ENCODE results near the gene MLANA. TPM values are rescaled to one million over a fixed set of nuclear protein-coding genes. Genes with fewer than 3 reads are reported as not detected.

The MLANA gene
- total RNA-seq, 4 donors from 2014 or later, result 20.0 to 47.4 (median 37.6) TPM

- H3K27me3 ChIP-seq, result no peaks in the 10 kb centered on the region
- WGBS, result 90% methylated on average over 6 of the region's 6 CpGs
- TF ChIP-seq EP300 (IDR thresholded peaks at IDR 0.05) (no peak), POLR2AphosphoS5 (IDR thresholded peaks at IDR 0.05) (no peak), POLR2A (IDR thresholded peaks at IDR 0.05) (no peak)
- TF ChIP-seq, protein P1, sequence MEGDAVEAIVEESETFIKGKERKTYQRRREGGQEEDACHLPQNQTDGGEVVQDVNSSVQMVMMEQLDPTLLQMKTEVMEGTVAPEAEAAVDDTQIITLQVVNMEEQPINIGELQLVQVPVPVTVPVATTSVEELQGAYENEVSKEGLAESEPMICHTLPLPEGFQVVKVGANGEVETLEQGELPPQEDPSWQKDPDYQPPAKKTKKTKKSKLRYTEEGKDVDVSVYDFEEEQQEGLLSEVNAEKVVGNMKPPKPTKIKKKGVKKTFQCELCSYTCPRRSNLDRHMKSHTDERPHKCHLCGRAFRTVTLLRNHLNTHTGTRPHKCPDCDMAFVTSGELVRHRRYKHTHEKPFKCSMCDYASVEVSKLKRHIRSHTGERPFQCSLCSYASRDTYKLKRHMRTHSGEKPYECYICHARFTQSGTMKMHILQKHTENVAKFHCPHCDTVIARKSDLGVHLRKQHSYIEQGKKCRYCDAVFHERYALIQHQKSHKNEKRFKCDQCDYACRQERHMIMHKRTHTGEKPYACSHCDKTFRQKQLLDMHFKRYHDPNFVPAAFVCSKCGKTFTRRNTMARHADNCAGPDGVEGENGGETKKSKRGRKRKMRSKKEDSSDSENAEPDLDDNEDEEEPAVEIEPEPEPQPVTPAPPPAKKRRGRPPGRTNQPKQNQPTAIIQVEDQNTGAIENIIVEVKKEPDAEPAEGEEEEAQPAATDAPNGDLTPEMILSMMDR (IDR thresholded peaks at IDR 0.05), result no peak
- H3K4me1 ChIP-seq, result no peaks in the 10 kb centered on the region
- no peak for DNase-seq (ENCODE audit: low spot score in 2 of 2)
- H3K36me3 ChIP-seq, result peaks cover 15% of the 10 kb centered on the region
- no peak overlapping the region for H3K4me3 ChIP-seq
- no peaks in the 10 kb centered on the region for H3K9me3 ChIP-seq
- H3K27ac ChIP-seq, result no peak overlapping the region
Measured at GRCh38 chr9:5894237-5894959, 3.7 kb downstream of the MLANA start.

GRCh38 chr9:5895782-5896181 is 5.1 kb downstream of the MLANA start:
- Histone ChIP-seq H3K27me3 (no peaks in the 10 kb centered on the region), H3K27ac (no peak overlapping the region), H3K4me3 (no peak overlapping the region), H3K36me3 (peaks cover 15% of the 10 kb centered on the region), H3K4me1 (no peaks in the 10 kb centered on the region), H3K9me3 (no peaks in the 10 kb centered on the region)
- DNase-seq (ENCODE audit: low spot score in 2 of 2), result no peak
- WGBS, result 89% methylated on average over 6 of the region's 6 CpGs
- TF ChIP-seq POLR2AphosphoS5 (IDR thresholded peaks at IDR 0.05) (no peak), POLR2A (IDR thresholded peaks at IDR 0.05) (no peak), EP300 (IDR thresholded peaks at IDR 0.05) (no peak)
- TF ChIP-seq, protein P1 (IDR thresholded peaks at IDR 0.05), result no peak

DNA sequence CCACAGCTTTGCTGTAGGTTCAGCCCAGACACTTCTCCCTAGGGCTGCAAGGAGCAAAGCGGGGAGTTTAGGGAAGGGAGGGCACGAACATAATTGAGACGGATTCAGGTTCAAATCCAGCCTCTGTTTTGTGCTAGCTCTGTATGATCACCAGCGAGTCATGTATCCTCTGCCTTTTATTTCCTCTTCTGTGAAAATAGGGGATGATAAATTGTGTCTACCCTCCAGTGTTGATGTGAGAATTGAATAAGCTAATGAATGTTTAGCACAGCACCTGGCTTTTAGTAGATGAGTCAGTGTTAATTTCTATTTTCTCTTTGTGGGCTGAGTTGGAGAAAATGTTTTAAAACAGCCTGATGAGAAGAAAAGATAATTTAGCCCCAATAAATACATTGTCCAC is 6.2 kb downstream of the MLANA start:
- Histone ChIP-seq H3K36me3 (peaks cover 21% of the 10 kb centered on the region), H3K27me3 (no peaks in the 10 kb centered on the region), H3K4me3 (no peak overlapping the region), H3K27ac (no peak overlapping the region), H3K4me1 (no peaks in the 10 kb centered on the region), H3K9me3 (no peaks in the 10 kb centered on the region)
- DNase-seq (ENCODE audit: low spot score in 2 of 2), result no peak
- WGBS, result 98% methylated on average over 4 of the region's 4 CpGs
- TF ChIP-seq POLR2A (IDR thresholded peaks at IDR 0.05) (no peak), EP300 (IDR thresholded peaks at IDR 0.05) (no peak), POLR2AphosphoS5 (IDR thresholded peaks at IDR 0.05) (no peak)
- TF ChIP-seq, protein P1 (IDR thresholded peaks at IDR 0.05), result no peak

- H3K27me3 ChIP-seq, result no peaks in the 10 kb centered on the region
- DNase-seq (ENCODE audit: low spot score in 2 of 2), result no peak
- H3K27ac ChIP-seq, result no peak overlapping the region
- H3K4me3 ChIP-seq, result no peak overlapping the region
- no peaks in the 10 kb centered on the region for H3K4me1 ChIP-seq
- TF ChIP-seq POLR2AphosphoS5 (IDR thresholded peaks at IDR 0.05), result no peak
- WGBS, result 92% methylated on average over 5 of the region's 5 CpGs
- H3K9me3 ChIP-seq, result no peaks in the 10 kb centered on the region
- H3K36me3 ChIP-seq, result peaks cover 21% of the 10 kb centered on the region
Measured at GRCh38 chr9:5897851-5898250, 7.2 kb downstream of the MLANA start.

GRCh38 chr9:5899292-5899691 is 8.6 kb downstream of the MLANA start:
- no peaks in the 10 kb centered on the region for H3K27me3 ChIP-seq
- DNase-seq (ENCODE audit: low spot score in 2 of 2), result no peak
- TF ChIP-seq, protein P1 (IDR thresholded peaks at IDR 0.05), result no peak
- H3K9me3 ChIP-seq, result no peaks in the 10 kb centered on the region
- peaks cover 24% of the 10 kb centered on the region for H3K36me3 ChIP-seq
- H3K27ac ChIP-seq, result no peak overlapping the region
- 75% methylated on average over 2 of the region's 2 CpGs for WGBS
- no peaks in the 10 kb centered on the region for H3K4me1 ChIP-seq
- H3K4me3 ChIP-seq, result no peak overlapping the region

DNA sequence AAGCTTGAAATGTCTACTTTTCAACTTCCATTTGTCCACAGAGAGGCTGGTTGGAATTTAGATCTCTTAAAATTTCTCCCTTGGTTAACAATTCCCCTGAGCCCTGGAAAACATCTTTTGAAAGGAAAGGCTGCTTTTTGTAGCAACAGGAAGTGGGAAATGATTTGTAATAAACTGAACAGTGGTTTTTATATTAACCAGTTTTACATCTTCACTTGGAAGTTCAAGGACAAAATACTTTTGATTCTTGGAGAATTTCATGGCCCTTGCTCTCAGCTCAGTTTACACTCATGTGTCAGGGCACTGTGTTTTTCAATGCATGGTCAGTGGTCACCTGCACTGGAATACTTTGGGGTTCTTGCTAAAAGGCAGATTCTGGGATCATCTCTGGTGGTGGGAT is 9.9 kb downstream of the MLANA start:
- Histone ChIP-seq H3K27me3 (no peaks in the 10 kb centered on the region), H3K36me3 (peaks cover 25% of the 10 kb centered on the region), H3K4me1 (no peaks in the 10 kb centered on the region), H3K4me3 (no peak overlapping the region), H3K27ac (no peak overlapping the region), H3K9me3 (no peaks in the 10 kb centered on the region)
- no peak for DNase-seq (ENCODE audit: low spot score in 2 of 2)
- no peak for TF ChIP-seq POLR2A (IDR thresholded peaks at IDR 0.05)
- TF ChIP-seq, protein P1 (IDR thresholded peaks at IDR 0.05), result no peak
